H9 (cell line): ENCODE measurements around the gene NARF. TPM values are rescaled to one million over a fixed set of nuclear protein-coding genes. Genes with fewer than 3 reads are reported as not detected.
A peak's percentile ranks its signal among the peaks of the same experiment; 100 is the strongest.

Experiments
- DNase-seq: peaks from one replicate; pipeline ENCODE4 v3.0.0-alpha.2; 2017
- H2AFZ ChIP-seq: one replicate; pipeline ENCODE4 v1.6.1; 2013; ENCODE audit warnings: mild to moderate bottlenecking, low read length, control low read depth, moderate library complexity
- H2AK5ac ChIP-seq: 2 replicates; pipeline ENCODE4 v1.6.1; 2013; ENCODE audit warnings: low read length, control low read depth, mixed read lengths; ENCODE audit not compliant: insufficient read length
- H2BK120ac ChIP-seq: one replicate; pipeline ENCODE4 v1.6.1; 2013; ENCODE audit warnings: low read depth, mild to moderate bottlenecking, low read length, control low read depth, inconsistent platforms; ENCODE audit not compliant: poor library complexity, severe bottlenecking
- H2BK12ac ChIP-seq: 2 replicates; pipeline ENCODE4 v1.6.1; 2013; ENCODE audit warnings: low read length, control low read depth, mixed read lengths, low read depth; ENCODE audit not compliant: insufficient read length
- H2BK15ac ChIP-seq: 2 replicates; pipeline ENCODE4 v1.6.1; 2013; ENCODE audit warnings: low read depth, low read length, control low read depth
- H2BK20ac ChIP-seq: one replicate; pipeline ENCODE4 v1.6.1; 2013; ENCODE audit warnings: low read depth, mild to moderate bottlenecking, low read length, control low read depth, inconsistent platforms; ENCODE audit not compliant: poor library complexity, severe bottlenecking
- H2BK5ac ChIP-seq: 2 replicates; pipeline ENCODE4 v1.6.1; 2013; ENCODE audit warnings: low read length, control low read depth, mixed read lengths; ENCODE audit not compliant: insufficient read length
- H3K14ac ChIP-seq: 2 replicates; pipeline ENCODE4 v1.6.1; 2013; ENCODE audit warnings: low read length, control low read depth; ENCODE audit not compliant: insufficient read depth
- H3K18ac ChIP-seq: 2 replicates; pipeline ENCODE4 v1.6.1; 2013; ENCODE audit warnings: low read depth, mild to moderate bottlenecking, mixed read lengths, low read length, control low read depth; ENCODE audit not compliant: insufficient read length
- H3K23ac ChIP-seq: 2 replicates; pipeline ENCODE4 v1.6.1; 2013; ENCODE audit warnings: low read length, control low read depth, mixed read lengths, low read depth; ENCODE audit not compliant: insufficient read length
- H3K23me2 ChIP-seq: 2 replicates; pipeline ENCODE4 v1.6.1; 2013; ENCODE audit warnings: low read depth, mild to moderate bottlenecking, mixed read lengths, low read length, control low read depth; ENCODE audit not compliant: insufficient read length, poor library complexity, severe bottlenecking
- H3K27ac ChIP-seq: 2 replicates; pipeline ENCODE4 v1.5.1; 2013; ENCODE audit warnings: low read length, control low read depth, mixed read lengths, low read depth; ENCODE audit not compliant: insufficient read length
- H3K27me3 ChIP-seq: 2 replicates; pipeline ENCODE4 v1.6.1; 2013; ENCODE audit warnings: low read length, control low read depth, inconsistent platforms; ENCODE audit not compliant: insufficient read depth
- H3K4ac ChIP-seq: 2 replicates; pipeline ENCODE4 v1.6.1; 2013; ENCODE audit warnings: low read depth, mild to moderate bottlenecking, control low read depth, inconsistent platforms, low read length, moderate library complexity
- H3K4me1 ChIP-seq: 2 replicates; pipeline ENCODE4 v1.6.1; 2013; ENCODE audit warnings: low read length, control low read depth, inconsistent platforms; ENCODE audit not compliant: insufficient read depth
- H3K4me2 ChIP-seq: 2 replicates; pipeline ENCODE4 v1.6.1; 2013; ENCODE audit warnings: low read length, control low read depth, mixed read lengths; ENCODE audit not compliant: insufficient read length, insufficient read depth
- H3K56ac ChIP-seq: 2 replicates; pipeline ENCODE4 v1.6.1; 2013; ENCODE audit warnings: low read depth, mild to moderate bottlenecking, mixed read lengths, low read length, control low read depth; ENCODE audit not compliant: insufficient read length
- H3K79me1 ChIP-seq: 2 replicates; pipeline ENCODE4 v1.6.1; 2013; ENCODE audit warnings: low read depth, mild to moderate bottlenecking, moderate library complexity, low read length, control low read depth, inconsistent platforms; ENCODE audit not compliant: insufficient read depth, poor library complexity, severe bottlenecking
- H3K79me2 ChIP-seq: 2 replicates; pipeline ENCODE4 v1.6.1; 2013; ENCODE audit warnings: low read length, control low read depth, inconsistent platforms; ENCODE audit not compliant: insufficient read depth
- H3K9ac ChIP-seq: 2 replicates; pipeline ENCODE4 v1.6.1; 2013; ENCODE audit warnings: low read length, control low read depth, mixed read lengths; ENCODE audit not compliant: insufficient read length; ENCODE audit errors: extremely low read depth
- H3K9me3 ChIP-seq: one replicate; pipeline ENCODE4 v1.6.1; 2013; ENCODE audit warnings: low read depth, low read length, inconsistent platforms; ENCODE audit not compliant: control insufficient read depth
- H3T11ph ChIP-seq: one replicate; pipeline ENCODE4 v1.6.1; 2013; ENCODE audit warnings: mild to moderate bottlenecking, low read length, control low read depth, inconsistent platforms
- H4K20me1 ChIP-seq: one replicate; pipeline ENCODE4 v1.6.1; 2013; ENCODE audit not compliant: control insufficient read depth, insufficient read length, insufficient read depth
- H4K5ac ChIP-seq: 2 replicates; pipeline ENCODE4 v1.6.1; 2013; ENCODE audit warnings: low read depth, mild to moderate bottlenecking, mixed read lengths, low read length, control low read depth; ENCODE audit not compliant: insufficient read length
- H4K8ac ChIP-seq: replicated peaks from 2 replicates; pipeline ENCODE4 v1.6.1; 2013; ENCODE audit warnings: low read length, control low read depth, mixed read lengths, low read depth; ENCODE audit not compliant: insufficient read length
- H4K91ac ChIP-seq: 2 replicates; pipeline ENCODE4 v1.6.1; 2013; ENCODE audit warnings: low read depth, mild to moderate bottlenecking, moderate library complexity, mixed read lengths, low read length, control low read depth; ENCODE audit not compliant: insufficient read length
- H3K27ac Mint-ChIP-seq, 3 experiments: 2 replicates in 2 of 3; 3 replicates in 1 of 3; pipeline ENCODE4 v1.8.0; 2020 to 2021; ENCODE audit warnings: mixed read lengths in 3 of 3, mild to moderate bottlenecking in 1 of 3, moderate library complexity in 1 of 3
- H3K27me3 Mint-ChIP-seq: 2 replicates; pipeline ENCODE4 v1.8.0; 2021; ENCODE audit warnings: low read depth, mild to moderate bottlenecking, moderate library complexity, mixed read lengths
- H3K36me3 Mint-ChIP-seq, 3 experiments: 2 replicates in 2 of 3; 3 replicates in 1 of 3; pipeline ENCODE4 v1.8.0; 2020 to 2021; ENCODE audit warnings: low read depth in 3 of 3, mixed read lengths in 3 of 3; ENCODE audit not compliant: insufficient read depth in 1 of 3
- H3K4me1 Mint-ChIP-seq, 2 experiments: 2 replicates each; pipeline ENCODE4 v1.8.0; 2020; ENCODE audit warnings: mixed read lengths in 2 of 2
- H3K4me3 Mint-ChIP-seq, 2 experiments: 2 replicates in 1 of 2; 3 replicates in 1 of 2; pipeline ENCODE4 v1.8.0; 2020 to 2021; ENCODE audit warnings: mild to moderate bottlenecking in 2 of 2, mixed read lengths in 2 of 2, moderate library complexity in 1 of 2
- H3K9me3 Mint-ChIP-seq, 2 experiments: 2 replicates in 1 of 2; 3 replicates in 1 of 2; pipeline ENCODE4 v1.8.0; 2020; ENCODE audit warnings: mild to moderate bottlenecking in 2 of 2, mixed read lengths in 2 of 2, moderate library complexity in 1 of 2
- WGBS: extraction: QIAGEN DNeasy Blood & Tissue Kit; methylation state at CpG from one replicate; pipeline ENCODE4 v1.1.7; 2013; ENCODE audit warnings: missing lambda C conversion rate, low lambda C conversion rate, mixed read lengths; ENCODE audit not compliant: insufficient read length; ENCODE audit errors: extremely low coverage; 5-methylcytosine and 5-hydroxymethylcytosine counted together
- total RNA-seq: library from RNA; stranded (reverse); gene quantifications from 2 replicates; pipeline ENCODE4 v1.2.1, GENCODE V29; 2021
- TF ChIP-seq, protein P1 (sequence below): fragments of 200-600 bp; sonication (generic); conservative IDR thresholded peaks from 3 replicates; pipeline ENCODE4 v1.8.0; 2021; ENCODE audit warnings: antibody characterized with exemption, mild to moderate bottlenecking

The NARF gene
- total RNA-seq, 1 experiment from 2014 or later, result 124 TPM

DNA sequence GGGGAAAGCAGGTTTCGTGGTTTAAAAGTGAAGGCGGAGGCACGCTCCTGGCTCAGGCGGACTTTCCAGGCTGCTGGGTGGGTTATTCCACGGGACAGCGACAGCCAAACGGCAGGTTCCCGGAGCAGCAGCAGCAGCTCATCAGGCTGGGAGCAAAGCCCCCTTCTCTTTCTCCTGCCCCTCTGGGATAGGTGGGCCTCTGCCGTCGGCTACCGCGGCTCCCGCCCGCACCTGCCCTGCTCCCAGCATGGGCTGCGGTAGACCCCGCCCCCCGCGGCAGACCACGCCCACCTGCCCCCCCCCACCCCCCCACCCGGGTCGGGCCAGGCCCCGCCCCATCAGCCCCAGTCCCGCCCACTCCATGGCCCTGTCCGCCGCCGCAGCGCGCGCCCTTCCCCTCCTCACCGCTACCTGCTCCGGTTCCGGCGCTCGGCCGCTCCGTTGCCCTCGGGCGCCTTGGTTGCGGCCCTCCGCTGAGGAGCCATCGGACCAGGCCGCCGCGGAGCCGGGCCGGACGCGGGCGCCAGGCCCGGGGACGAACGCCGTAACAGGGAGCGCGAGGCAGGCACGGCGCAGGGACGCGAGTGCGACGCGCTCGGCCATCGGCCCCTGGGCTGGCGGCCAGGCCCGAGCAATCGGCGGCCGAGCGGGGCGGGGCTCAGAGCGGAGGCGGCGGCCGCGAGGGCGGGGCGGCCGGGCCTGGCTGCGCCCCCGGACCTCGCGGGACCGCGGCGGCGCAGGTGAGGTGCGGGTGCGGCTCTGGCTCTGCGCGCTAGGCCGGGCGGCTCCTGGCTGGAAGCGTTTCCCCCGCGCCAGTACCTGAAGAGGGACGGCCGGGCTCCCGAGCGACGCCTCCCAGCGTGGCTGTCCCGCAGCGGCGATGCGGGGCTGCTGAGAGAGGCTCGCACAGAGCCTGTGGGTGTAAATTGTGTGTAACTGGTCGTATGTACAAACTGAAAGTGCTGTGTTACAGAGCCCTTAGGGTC is 40.2 kb upstream of the NARF start, which contains the start of the genes HEXD and OGFOD3:
TSS of gene HEXD (plus strand) at position 347 of the 986 bp plus-strand sequence. CDS start 1,453 bp downstream, outside the sequence.
TSS of gene OGFOD3 (minus strand) at position 586 of the 986 bp plus-strand sequence. CDS start at position 485, 101 bp downstream.
- Mint-ChIP-seq H3K4me1 (peaks cover 14 to 23% of the 10 kb centered on the region in 2 experiments), H3K27me3 (peaks cover 3% of the 10 kb centered on the region), H3K27ac (no peak within 1 kb of the TSS), H3K36me3 (peaks cover 34 to 44% (median 36%) of the 10 kb centered on the region in 3 experiments), H3K4me3 (peak within 1 kb of the TSS; percentile 76 to 88), H3K9me3 (peaks cover 18% of the 10 kb centered on the region in 2 experiments)
- no peak within 1 kb of the TSS for H4K5ac ChIP-seq
- H3K79me2 ChIP-seq, result no peaks in the 10 kb centered on the region
- H2BK5ac ChIP-seq, result no peak within 1 kb of the TSS
- no peak within 1 kb of the TSS for H2AFZ ChIP-seq
- peak within 1 kb of the TSS; percentile 95 for H3K14ac ChIP-seq
- H3K9me3 ChIP-seq, result no peaks in the 10 kb centered on the region
- TF ChIP-seq, protein P1, sequence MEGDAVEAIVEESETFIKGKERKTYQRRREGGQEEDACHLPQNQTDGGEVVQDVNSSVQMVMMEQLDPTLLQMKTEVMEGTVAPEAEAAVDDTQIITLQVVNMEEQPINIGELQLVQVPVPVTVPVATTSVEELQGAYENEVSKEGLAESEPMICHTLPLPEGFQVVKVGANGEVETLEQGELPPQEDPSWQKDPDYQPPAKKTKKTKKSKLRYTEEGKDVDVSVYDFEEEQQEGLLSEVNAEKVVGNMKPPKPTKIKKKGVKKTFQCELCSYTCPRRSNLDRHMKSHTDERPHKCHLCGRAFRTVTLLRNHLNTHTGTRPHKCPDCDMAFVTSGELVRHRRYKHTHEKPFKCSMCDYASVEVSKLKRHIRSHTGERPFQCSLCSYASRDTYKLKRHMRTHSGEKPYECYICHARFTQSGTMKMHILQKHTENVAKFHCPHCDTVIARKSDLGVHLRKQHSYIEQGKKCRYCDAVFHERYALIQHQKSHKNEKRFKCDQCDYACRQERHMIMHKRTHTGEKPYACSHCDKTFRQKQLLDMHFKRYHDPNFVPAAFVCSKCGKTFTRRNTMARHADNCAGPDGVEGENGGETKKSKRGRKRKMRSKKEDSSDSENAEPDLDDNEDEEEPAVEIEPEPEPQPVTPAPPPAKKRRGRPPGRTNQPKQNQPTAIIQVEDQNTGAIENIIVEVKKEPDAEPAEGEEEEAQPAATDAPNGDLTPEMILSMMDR, result no peak
- H2AK5ac ChIP-seq, result no peak within 1 kb of the TSS
- H3K23ac ChIP-seq, result no peak within 1 kb of the TSS
- no peak within 1 kb of the TSS for H3K56ac ChIP-seq
- no peak within 1 kb of the TSS for H2BK12ac ChIP-seq
- H3K4me1 ChIP-seq, result no peaks in the 10 kb centered on the region
- H3K4ac ChIP-seq, result no peak within 1 kb of the TSS
- peak; percentile 94 for DNase-seq
- H3K27me3 ChIP-seq, result no peaks in the 10 kb centered on the region
- H3T11ph ChIP-seq, result no peak within 1 kb of the TSS
- WGBS, result no CpG with 5 or more reads among the region's 108 CpGs
- peak within 1 kb of the TSS; percentile 71 for H3K9ac ChIP-seq
- no peaks in the 10 kb centered on the region for H3K79me1 ChIP-seq
- peaks cover 3% of the 10 kb centered on the region for H3K23me2 ChIP-seq
- no peak within 1 kb of the TSS for H2BK15ac ChIP-seq
- no peak within 1 kb of the TSS for H2BK120ac ChIP-seq
- H2BK20ac ChIP-seq, result no peak within 1 kb of the TSS
- H3K27ac ChIP-seq, result no peak within 1 kb of the TSS
- H3K18ac ChIP-seq, result no peak within 1 kb of the TSS
- H4K8ac ChIP-seq, result no peak within 1 kb of the TSS
- H4K91ac ChIP-seq, result no peak within 1 kb of the TSS
- peak within 1 kb of the TSS; percentile 70 for H3K4me2 ChIP-seq
- no peaks in the 10 kb centered on the region for H4K20me1 ChIP-seq
